H9 (cell line): ENCODE data around the gene NT5DC1. TPM values are rescaled to one million over a fixed set of nuclear protein-coding genes. Genes with fewer than 3 reads are reported as not detected.

Experiments
- DNase-seq: peaks from one replicate; pipeline ENCODE4 v3.0.0-alpha.2; 2017
- H2AFZ ChIP-seq: one replicate; pipeline ENCODE4 v1.6.1; 2013; ENCODE audit warnings: mild to moderate bottlenecking, low read length, control low read depth, moderate library complexity
- H2AK5ac ChIP-seq: 2 replicates; pipeline ENCODE4 v1.6.1; 2013; ENCODE audit warnings: low read length, control low read depth, mixed read lengths; ENCODE audit not compliant: insufficient read length
- H2BK120ac ChIP-seq: one replicate; pipeline ENCODE4 v1.6.1; 2013; ENCODE audit warnings: low read depth, mild to moderate bottlenecking, low read length, control low read depth, inconsistent platforms; ENCODE audit not compliant: poor library complexity, severe bottlenecking
- H2BK12ac ChIP-seq: 2 replicates; pipeline ENCODE4 v1.6.1; 2013; ENCODE audit warnings: low read length, control low read depth, mixed read lengths, low read depth; ENCODE audit not compliant: insufficient read length
- H2BK15ac ChIP-seq: 2 replicates; pipeline ENCODE4 v1.6.1; 2013; ENCODE audit warnings: low read depth, low read length, control low read depth
- H2BK20ac ChIP-seq: one replicate; pipeline ENCODE4 v1.6.1; 2013; ENCODE audit warnings: low read depth, mild to moderate bottlenecking, low read length, control low read depth, inconsistent platforms; ENCODE audit not compliant: poor library complexity, severe bottlenecking
- H2BK5ac ChIP-seq: 2 replicates; pipeline ENCODE4 v1.6.1; 2013; ENCODE audit warnings: low read length, control low read depth, mixed read lengths; ENCODE audit not compliant: insufficient read length
- H3K14ac ChIP-seq: 2 replicates; pipeline ENCODE4 v1.6.1; 2013; ENCODE audit warnings: low read length, control low read depth; ENCODE audit not compliant: insufficient read depth
- H3K18ac ChIP-seq: 2 replicates; pipeline ENCODE4 v1.6.1; 2013; ENCODE audit warnings: low read depth, mild to moderate bottlenecking, mixed read lengths, low read length, control low read depth; ENCODE audit not compliant: insufficient read length
- H3K23ac ChIP-seq: 2 replicates; pipeline ENCODE4 v1.6.1; 2013; ENCODE audit warnings: low read length, control low read depth, mixed read lengths, low read depth; ENCODE audit not compliant: insufficient read length
- H3K23me2 ChIP-seq: 2 replicates; pipeline ENCODE4 v1.6.1; 2013; ENCODE audit warnings: low read depth, mild to moderate bottlenecking, mixed read lengths, low read length, control low read depth; ENCODE audit not compliant: insufficient read length, poor library complexity, severe bottlenecking
- H3K27ac ChIP-seq: 2 replicates; pipeline ENCODE4 v1.5.1; 2013; ENCODE audit warnings: low read length, control low read depth, mixed read lengths, low read depth; ENCODE audit not compliant: insufficient read length
- H3K27me3 ChIP-seq: 2 replicates; pipeline ENCODE4 v1.6.1; 2013; ENCODE audit warnings: low read length, control low read depth, inconsistent platforms; ENCODE audit not compliant: insufficient read depth
- H3K4ac ChIP-seq: 2 replicates; pipeline ENCODE4 v1.6.1; 2013; ENCODE audit warnings: low read depth, mild to moderate bottlenecking, control low read depth, inconsistent platforms, low read length, moderate library complexity
- H3K4me1 ChIP-seq: 2 replicates; pipeline ENCODE4 v1.6.1; 2013; ENCODE audit warnings: low read length, control low read depth, inconsistent platforms; ENCODE audit not compliant: insufficient read depth
- H3K4me2 ChIP-seq: 2 replicates; pipeline ENCODE4 v1.6.1; 2013; ENCODE audit warnings: low read length, control low read depth, mixed read lengths; ENCODE audit not compliant: insufficient read length, insufficient read depth
- H3K56ac ChIP-seq: 2 replicates; pipeline ENCODE4 v1.6.1; 2013; ENCODE audit warnings: low read depth, mild to moderate bottlenecking, mixed read lengths, low read length, control low read depth; ENCODE audit not compliant: insufficient read length
- H3K79me1 ChIP-seq: 2 replicates; pipeline ENCODE4 v1.6.1; 2013; ENCODE audit warnings: low read depth, mild to moderate bottlenecking, moderate library complexity, low read length, control low read depth, inconsistent platforms; ENCODE audit not compliant: insufficient read depth, poor library complexity, severe bottlenecking
- H3K79me2 ChIP-seq: 2 replicates; pipeline ENCODE4 v1.6.1; 2013; ENCODE audit warnings: low read length, control low read depth, inconsistent platforms; ENCODE audit not compliant: insufficient read depth
- H3K9ac ChIP-seq: 2 replicates; pipeline ENCODE4 v1.6.1; 2013; ENCODE audit warnings: low read length, control low read depth, mixed read lengths; ENCODE audit not compliant: insufficient read length; ENCODE audit errors: extremely low read depth
- H3K9me3 ChIP-seq: one replicate; pipeline ENCODE4 v1.6.1; 2013; ENCODE audit warnings: low read depth, low read length, inconsistent platforms; ENCODE audit not compliant: control insufficient read depth
- H3T11ph ChIP-seq: one replicate; pipeline ENCODE4 v1.6.1; 2013; ENCODE audit warnings: mild to moderate bottlenecking, low read length, control low read depth, inconsistent platforms
- H4K20me1 ChIP-seq: one replicate; pipeline ENCODE4 v1.6.1; 2013; ENCODE audit not compliant: control insufficient read depth, insufficient read length, insufficient read depth
- H4K5ac ChIP-seq: 2 replicates; pipeline ENCODE4 v1.6.1; 2013; ENCODE audit warnings: low read depth, mild to moderate bottlenecking, mixed read lengths, low read length, control low read depth; ENCODE audit not compliant: insufficient read length
- H4K8ac ChIP-seq: replicated peaks from 2 replicates; pipeline ENCODE4 v1.6.1; 2013; ENCODE audit warnings: low read length, control low read depth, mixed read lengths, low read depth; ENCODE audit not compliant: insufficient read length
- H4K91ac ChIP-seq: 2 replicates; pipeline ENCODE4 v1.6.1; 2013; ENCODE audit warnings: low read depth, mild to moderate bottlenecking, moderate library complexity, mixed read lengths, low read length, control low read depth; ENCODE audit not compliant: insufficient read length
- H3K27ac Mint-ChIP-seq, 3 experiments: 2 replicates in 2 of 3; 3 replicates in 1 of 3; pipeline ENCODE4 v1.8.0; 2020 to 2021; ENCODE audit warnings: mixed read lengths in 3 of 3, mild to moderate bottlenecking in 1 of 3, moderate library complexity in 1 of 3
- H3K27me3 Mint-ChIP-seq: 2 replicates; pipeline ENCODE4 v1.8.0; 2021; ENCODE audit warnings: low read depth, mild to moderate bottlenecking, moderate library complexity, mixed read lengths
- H3K36me3 Mint-ChIP-seq, 3 experiments: 2 replicates in 2 of 3; 3 replicates in 1 of 3; pipeline ENCODE4 v1.8.0; 2020 to 2021; ENCODE audit warnings: low read depth in 3 of 3, mixed read lengths in 3 of 3; ENCODE audit not compliant: insufficient read depth in 1 of 3
- H3K4me1 Mint-ChIP-seq, 2 experiments: 2 replicates each; pipeline ENCODE4 v1.8.0; 2020; ENCODE audit warnings: mixed read lengths in 2 of 2
- H3K4me3 Mint-ChIP-seq, 2 experiments: 2 replicates in 1 of 2; 3 replicates in 1 of 2; pipeline ENCODE4 v1.8.0; 2020 to 2021; ENCODE audit warnings: mild to moderate bottlenecking in 2 of 2, mixed read lengths in 2 of 2, moderate library complexity in 1 of 2
- H3K9me3 Mint-ChIP-seq, 2 experiments: 2 replicates in 1 of 2; 3 replicates in 1 of 2; pipeline ENCODE4 v1.8.0; 2020; ENCODE audit warnings: mild to moderate bottlenecking in 2 of 2, mixed read lengths in 2 of 2, moderate library complexity in 1 of 2
- CTCF ChIP-seq: fragments of 200-600 bp; sonication (generic); conservative IDR thresholded peaks from 3 replicates; pipeline ENCODE4 v1.8.0; 2021; ENCODE audit warnings: antibody characterized with exemption, mild to moderate bottlenecking
- WGBS: extraction: QIAGEN DNeasy Blood & Tissue Kit; methylation state at CpG from one replicate; pipeline ENCODE4 v1.1.7; 2013; ENCODE audit warnings: missing lambda C conversion rate, low lambda C conversion rate, mixed read lengths; ENCODE audit not compliant: insufficient read length; ENCODE audit errors: extremely low coverage; 5-methylcytosine and 5-hydroxymethylcytosine counted together
- total RNA-seq: library from RNA; stranded (reverse); gene quantifications from 2 replicates; pipeline ENCODE4 v1.2.1, GENCODE V29; 2021

The NT5DC1 gene
- total RNA-seq, 1 experiment from 2014 or later = 64.9 TPM

GRCh38 chr6:116258520-116258919, 157.9 kb downstream of the NT5DC1 start:
- DNase-seq = no peak
- Histone ChIP-seq H3K56ac (no peak overlapping the region), H3K4ac (no peak overlapping the region), H3K9me3 (no peaks in the 10 kb centered on the region), H3K9ac (no peak overlapping the region), H4K91ac (no peak overlapping the region), H3K23ac (no peak overlapping the region), H4K5ac (no peak overlapping the region), H2BK20ac (no peak overlapping the region), H2BK5ac (no peak overlapping the region), H3K27me3 (no peaks in the 10 kb centered on the region), H2BK15ac (no peak overlapping the region), H3K79me1 (no peaks in the 10 kb centered on the region), H4K8ac (no peak overlapping the region), H2AFZ (no peak overlapping the region), H3K4me1 (no peaks in the 10 kb centered on the region), H2BK12ac (no peak overlapping the region), H3K79me2 (no peaks in the 10 kb centered on the region), H3K14ac (no peak overlapping the region), H2BK120ac (no peak overlapping the region), H2AK5ac (no peak overlapping the region), H3K23me2 (peaks cover 3% of the 10 kb centered on the region), H4K20me1 (no peaks in the 10 kb centered on the region), H3K27ac (no peak overlapping the region), H3T11ph (no peak overlapping the region), H3K18ac (no peak overlapping the region), H3K4me2 (no peak overlapping the region)
- Mint-ChIP-seq H3K36me3 (peaks cover 0 to 4% (median 0%) of the 10 kb centered on the region in 3 experiments; a peak in 3 of 7 replicates), H3K27ac (no peak overlapping the region), H3K4me3 (no peak overlapping the region), H3K27me3 (no peaks in the 10 kb centered on the region; the same call in 1 of the 2 replicates), H3K9me3 (no peaks in the 10 kb centered on the region; a peak in 1 of 5 replicates), H3K4me1 (no peaks in the 10 kb centered on the region)
- WGBS = no CpG with 5 or more reads among the region's 18 CpGs
- TF ChIP-seq CTCF = no peak
